ENCODE results near the gene RAB11B. TPM values are rescaled to one million over a fixed set of nuclear protein-coding genes. Genes with fewer than 3 reads are reported as not detected.
A peak's percentile ranks its signal among the peaks of the same experiment; 100 is the strongest.
"Not testable (repeated sequence)": the region's sequence is repeated elsewhere in the genome, so short reads cannot be mapped to it uniquely, and the experiment has no call there.

The RAB11B gene
- total and polyA plus RNA-seq, 2 experiments from 2014 or later, result 51.7 to 286 TPM

DNA sequence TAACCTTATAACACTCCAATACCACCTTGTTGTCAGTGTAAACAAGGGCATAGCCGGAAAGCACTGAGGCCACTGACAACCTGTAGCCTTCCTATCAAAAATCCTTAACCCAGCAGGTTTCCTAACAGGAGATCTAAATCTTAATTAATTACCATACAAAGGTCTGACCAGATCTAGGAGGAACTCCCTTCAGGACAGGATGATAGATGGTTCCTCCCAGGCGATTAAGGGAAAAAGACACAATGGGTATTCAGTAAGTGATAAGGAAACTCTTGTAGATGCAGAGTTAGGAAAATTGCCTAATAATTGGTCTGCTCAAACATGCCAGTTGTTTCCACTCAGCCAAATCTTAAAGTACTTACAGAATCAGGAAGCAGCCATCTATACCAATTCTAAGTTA is 5.1 kb upstream of the RAB11B start:
- H3K4me3 ChIP-seq; DNase-seq (ENCODE audit: low read depth in 1 of 2, low spot score in 1 of 2); H3K4me1 ChIP-seq (ENCODE audit: low read depth); H3K27me3 ChIP-seq; H3K36me3 ChIP-seq; H3K27ac ChIP-seq; H3K9me3 ChIP-seq (ENCODE audit: low read depth): not testable (repeated sequence)

DNA sequence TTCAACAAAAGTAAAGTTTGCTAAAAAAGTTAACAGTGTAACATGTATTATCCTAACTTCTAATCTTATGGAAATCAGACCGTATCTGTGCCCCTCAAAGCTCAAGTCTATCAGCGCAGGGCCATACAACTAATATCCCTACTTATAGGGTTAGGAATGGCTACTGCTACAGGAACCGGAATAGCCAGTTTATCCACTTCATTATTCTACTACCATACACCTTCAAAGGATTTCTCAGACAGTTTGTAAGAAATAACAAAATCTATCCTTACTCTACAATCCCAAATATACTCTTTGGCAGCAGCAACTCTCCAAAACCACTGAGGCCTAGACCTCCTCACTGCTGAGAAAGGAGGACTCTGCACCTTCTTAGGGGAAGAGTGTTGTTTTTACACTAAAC is 4.6 kb upstream of the RAB11B start:
- not testable (repeated sequence) for H3K27ac ChIP-seq; H3K36me3 ChIP-seq; DNase-seq (ENCODE audit: low read depth in 1 of 2, low spot score in 1 of 2); H3K9me3 ChIP-seq (ENCODE audit: low read depth); H3K4me1 ChIP-seq (ENCODE audit: low read depth); H3K27me3 ChIP-seq; H3K4me3 ChIP-seq

DNA sequence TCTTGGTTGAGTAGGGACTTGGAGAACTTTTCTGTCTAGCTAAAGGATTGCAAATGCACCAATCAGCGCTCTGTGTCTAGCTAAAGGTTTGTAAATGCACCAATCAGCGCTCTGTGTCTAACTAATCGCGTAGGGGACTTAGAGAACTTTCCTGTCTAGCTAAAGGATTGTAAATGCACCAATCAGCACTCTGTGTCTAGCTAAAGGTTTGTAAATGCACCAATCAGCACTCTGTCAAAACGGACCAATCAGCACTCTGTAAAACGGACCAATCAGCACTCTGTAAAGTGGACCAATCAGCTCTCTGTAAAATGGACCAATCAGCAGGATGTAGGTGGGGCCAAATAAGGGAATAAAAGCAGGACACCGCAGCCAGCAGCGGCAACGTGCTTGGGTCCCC is 3.7 kb upstream of the RAB11B start:
- not testable (repeated sequence) for H3K36me3 ChIP-seq; DNase-seq (ENCODE audit: low read depth in 1 of 2, low spot score in 1 of 2); H3K27me3 ChIP-seq; H3K9me3 ChIP-seq (ENCODE audit: low read depth); H3K4me1 ChIP-seq (ENCODE audit: low read depth); H3K4me3 ChIP-seq; H3K27ac ChIP-seq

DNA sequence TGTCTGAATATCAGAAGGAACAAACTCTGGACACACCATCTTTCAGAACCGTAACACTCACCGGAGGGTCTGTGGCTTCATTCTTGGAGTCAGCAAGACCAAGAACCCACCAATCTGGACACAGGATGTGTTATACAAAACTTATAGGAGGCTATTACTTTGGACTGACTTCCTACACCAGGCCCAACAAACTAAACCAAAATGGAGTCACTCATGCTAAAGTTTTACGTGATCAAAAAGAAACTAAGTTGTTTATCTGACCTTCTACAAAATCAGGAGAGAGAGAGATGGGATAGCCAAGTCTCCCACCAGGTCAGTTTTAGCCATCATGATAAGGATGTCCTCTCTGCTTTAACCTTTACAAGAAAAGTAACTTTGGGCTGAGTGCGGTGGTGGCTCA is 3.2 kb upstream of the RAB11B start:
- Histone ChIP-seq H3K27me3 (no peaks in the 10 kb centered on the region), H3K36me3 (no peaks in the 10 kb centered on the region), H3K27ac (no peak overlapping the region), H3K9me3 (ENCODE audit: low read depth) (no peaks in the 10 kb centered on the region), H3K4me1 (ENCODE audit: low read depth) (no peaks in the 10 kb centered on the region), H3K4me3 (no peak overlapping the region)
- TF ChIP-seq, protein P1, sequence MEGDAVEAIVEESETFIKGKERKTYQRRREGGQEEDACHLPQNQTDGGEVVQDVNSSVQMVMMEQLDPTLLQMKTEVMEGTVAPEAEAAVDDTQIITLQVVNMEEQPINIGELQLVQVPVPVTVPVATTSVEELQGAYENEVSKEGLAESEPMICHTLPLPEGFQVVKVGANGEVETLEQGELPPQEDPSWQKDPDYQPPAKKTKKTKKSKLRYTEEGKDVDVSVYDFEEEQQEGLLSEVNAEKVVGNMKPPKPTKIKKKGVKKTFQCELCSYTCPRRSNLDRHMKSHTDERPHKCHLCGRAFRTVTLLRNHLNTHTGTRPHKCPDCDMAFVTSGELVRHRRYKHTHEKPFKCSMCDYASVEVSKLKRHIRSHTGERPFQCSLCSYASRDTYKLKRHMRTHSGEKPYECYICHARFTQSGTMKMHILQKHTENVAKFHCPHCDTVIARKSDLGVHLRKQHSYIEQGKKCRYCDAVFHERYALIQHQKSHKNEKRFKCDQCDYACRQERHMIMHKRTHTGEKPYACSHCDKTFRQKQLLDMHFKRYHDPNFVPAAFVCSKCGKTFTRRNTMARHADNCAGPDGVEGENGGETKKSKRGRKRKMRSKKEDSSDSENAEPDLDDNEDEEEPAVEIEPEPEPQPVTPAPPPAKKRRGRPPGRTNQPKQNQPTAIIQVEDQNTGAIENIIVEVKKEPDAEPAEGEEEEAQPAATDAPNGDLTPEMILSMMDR (IDR thresholded peaks at IDR 0.05; ENCODE audit: low read depth, low read length), result no peak
- no peak for DNase-seq (ENCODE audit: low read depth in 1 of 2, low spot score in 1 of 2)

DNA sequence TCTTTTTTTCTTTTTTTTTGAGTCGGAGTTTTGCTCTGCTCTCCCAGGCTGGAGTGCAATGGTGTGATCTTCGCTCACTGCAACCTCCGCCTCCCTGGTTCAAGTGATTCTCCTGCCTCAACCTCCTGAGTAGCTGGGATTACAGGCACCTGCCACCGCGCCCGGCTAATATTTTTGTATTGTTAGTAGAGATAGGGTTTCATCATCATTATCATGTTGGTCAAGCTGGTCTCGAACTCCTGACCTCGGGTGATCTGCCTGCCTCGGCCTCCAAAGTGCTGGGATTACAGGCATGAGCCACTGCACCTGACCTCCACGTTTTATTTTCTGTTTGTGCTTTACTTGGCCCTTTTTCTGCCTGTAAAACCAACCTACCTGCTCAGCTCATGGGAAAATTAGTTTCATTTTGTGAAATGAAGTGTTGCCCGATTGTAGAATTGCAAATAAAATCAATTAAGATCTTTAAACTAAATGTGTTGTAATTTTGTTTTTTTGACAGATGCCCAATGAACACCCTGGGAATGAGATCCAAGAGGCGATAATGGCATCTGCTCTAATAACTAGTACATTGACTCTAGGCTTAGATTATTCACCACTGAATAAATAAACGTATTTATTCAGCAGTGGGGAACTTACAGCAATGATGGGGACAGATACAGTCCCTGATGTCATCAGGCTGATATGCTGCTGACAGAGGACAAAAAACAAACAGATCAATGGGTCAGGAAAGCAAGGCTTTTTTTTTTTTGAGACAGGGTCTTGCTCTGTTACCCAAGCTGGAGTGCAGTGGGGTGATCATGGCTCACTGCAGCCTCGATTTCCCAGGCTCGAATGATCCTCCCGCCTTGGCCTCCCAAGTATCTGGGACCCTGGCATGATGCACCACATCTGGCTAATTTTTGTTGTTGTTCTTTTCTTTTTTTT is 2.2 kb upstream of the RAB11B start:
- DNase-seq (ENCODE audit: low read depth in 1 of 2, low spot score in 1 of 2), result no peak
- Histone ChIP-seq H3K4me1 (ENCODE audit: low read depth) (no peaks in the 10 kb centered on the region), H3K36me3 (no peaks in the 10 kb centered on the region), H3K27me3 (no peaks in the 10 kb centered on the region), H3K9me3 (ENCODE audit: low read depth) (no peaks in the 10 kb centered on the region), H3K4me3 (no peak overlapping the region), H3K27ac (no peak overlapping the region)
- TF ChIP-seq, protein P1 (IDR thresholded peaks at IDR 0.05; ENCODE audit: low read depth, low read length), result no peak

DNA sequence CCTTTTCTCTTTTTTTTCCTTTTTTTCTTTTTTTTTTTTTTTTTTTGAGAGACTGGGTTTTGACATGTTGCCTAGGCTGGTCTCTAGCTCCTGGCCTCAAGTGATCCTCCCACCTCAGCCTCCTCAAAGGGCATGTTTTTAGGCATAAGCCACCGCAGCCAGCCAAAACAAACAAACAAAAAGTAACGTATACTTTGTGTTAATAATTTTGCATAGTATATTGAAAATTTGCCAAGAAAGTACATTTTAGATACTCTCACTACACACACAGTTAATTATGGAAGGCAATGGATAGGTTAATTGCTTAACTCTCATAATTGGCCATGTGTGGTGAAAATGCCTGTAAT is 1.6 kb upstream of the RAB11B start:
- DNase-seq (ENCODE audit: low read depth in 1 of 2, low spot score in 1 of 2), result no peak
- TF ChIP-seq, protein P1 (IDR thresholded peaks at IDR 0.05; ENCODE audit: low read depth, low read length), result no peak
- no peak overlapping the region for H3K4me3 ChIP-seq
- no peaks in the 10 kb centered on the region for H3K9me3 ChIP-seq (ENCODE audit: low read depth)
- no peaks in the 10 kb centered on the region for H3K27me3 ChIP-seq
- H3K27ac ChIP-seq, result no peak overlapping the region
- no peaks in the 10 kb centered on the region for H3K36me3 ChIP-seq
- no peaks in the 10 kb centered on the region for H3K4me1 ChIP-seq (ENCODE audit: low read depth)

DNA sequence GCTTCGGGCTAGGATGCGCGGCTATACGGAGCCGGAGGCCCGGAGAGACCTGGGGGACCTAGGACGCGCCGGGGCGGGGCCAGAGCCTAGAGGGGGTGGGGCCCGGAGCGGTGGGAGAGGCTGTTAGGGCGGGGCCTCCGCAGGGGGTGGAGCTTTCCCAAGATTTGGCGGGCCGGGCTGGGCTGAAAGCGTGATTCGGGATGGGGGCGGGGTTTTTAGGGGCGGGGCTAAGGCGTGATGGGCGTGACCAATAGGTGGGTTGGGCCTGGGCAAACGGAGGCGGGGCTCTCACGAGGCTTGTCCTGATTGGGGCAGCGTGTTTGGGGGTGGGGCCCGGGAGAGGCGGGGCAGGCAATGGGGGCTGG is 439 bp downstream of the RAB11B start:
- Histone ChIP-seq H3K36me3 (no peaks in the 10 kb centered on the region), H3K4me1 (ENCODE audit: low read depth) (no peaks in the 10 kb centered on the region), H3K27ac (peak overlapping the region; percentile 100), H3K4me3 (peak overlapping the region; percentile 96), H3K9me3 (ENCODE audit: low read depth) (no peaks in the 10 kb centered on the region), H3K27me3 (no peaks in the 10 kb centered on the region)
- peak; percentile 94 to 96 for DNase-seq (ENCODE audit: low read depth in 1 of 2, low spot score in 1 of 2)
- TF ChIP-seq, protein P1 (IDR thresholded peaks at IDR 0.05; ENCODE audit: low read depth, low read length), result no peak
